ENCODE measurements around the gene MYO7B.

Gene MYO7B

DNA sequence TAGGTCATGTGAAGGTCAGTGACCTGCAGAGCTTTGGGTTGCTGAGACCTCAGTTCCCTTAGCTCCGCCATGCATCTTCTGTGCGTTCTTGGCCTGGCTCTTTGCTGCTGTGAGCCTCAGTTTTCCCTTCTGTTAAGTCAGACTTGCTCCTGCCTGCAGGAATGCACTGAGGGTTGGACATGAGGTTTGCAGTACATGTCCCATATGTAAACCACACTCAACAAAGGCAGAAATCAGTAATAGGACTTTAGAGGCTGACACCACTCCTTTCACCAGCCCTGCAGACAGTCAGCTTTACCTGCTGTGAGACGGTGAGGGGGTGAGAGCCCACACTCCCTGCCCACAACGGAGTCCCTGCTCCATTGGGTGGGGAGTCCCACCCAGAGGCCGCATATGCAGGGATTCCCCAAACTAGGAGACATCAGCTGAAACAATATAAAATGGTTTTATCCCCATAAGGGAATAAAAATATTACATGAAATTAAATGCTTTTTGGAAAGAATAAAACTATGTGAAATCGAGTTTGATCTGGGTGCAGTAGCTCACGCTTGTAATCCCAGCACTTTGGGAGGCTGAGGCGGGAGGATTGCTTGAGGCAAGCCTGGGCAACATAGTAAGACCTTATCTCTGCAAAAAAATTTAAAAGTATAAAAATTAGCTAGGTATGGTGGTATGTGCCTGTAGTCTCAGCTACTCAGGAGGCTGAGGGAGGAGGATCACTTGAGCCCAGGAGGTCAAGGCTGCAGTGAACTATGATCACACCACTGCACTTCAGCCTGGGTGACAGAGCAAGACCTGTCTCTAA lies 55.1 kb downstream of the MYO7B start:
- DNase-seq: no peak

DNA sequence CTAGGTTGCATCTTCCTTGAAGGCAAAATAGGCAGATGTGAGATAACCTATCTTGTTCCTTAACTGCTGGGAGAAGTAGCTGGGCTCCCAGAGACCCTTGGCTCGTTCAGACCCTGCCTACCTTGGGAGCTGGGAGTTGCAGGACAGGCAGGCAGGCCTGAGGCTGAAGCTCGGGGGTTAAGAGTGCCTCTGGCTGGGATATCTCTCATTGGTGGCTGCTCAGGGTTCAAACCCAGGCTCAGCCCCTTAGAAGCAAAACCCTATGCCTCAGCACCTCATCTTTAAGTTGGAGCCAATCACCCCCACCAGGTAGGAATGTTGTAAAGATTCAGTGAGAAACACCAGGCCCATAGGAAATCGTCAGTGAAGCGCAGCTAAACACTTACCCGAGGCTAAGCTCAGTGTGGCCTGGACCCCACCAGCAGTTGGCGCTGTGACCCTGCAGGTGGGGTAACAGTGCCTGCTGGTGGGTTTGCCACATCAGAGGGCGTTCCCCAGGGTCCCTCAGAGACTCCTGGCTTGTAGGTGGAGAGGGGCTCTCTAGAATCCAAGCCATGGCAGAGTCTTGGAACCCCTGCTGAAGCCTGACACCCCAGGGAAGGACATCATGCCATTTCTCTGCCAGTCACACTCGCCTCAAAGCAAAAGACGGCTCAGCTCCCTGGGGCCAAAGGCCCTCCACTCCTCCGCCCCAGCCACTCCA lies 55.9 kb downstream of the MYO7B start:
- peak; percentile 76 for DNase-seq

DNA sequence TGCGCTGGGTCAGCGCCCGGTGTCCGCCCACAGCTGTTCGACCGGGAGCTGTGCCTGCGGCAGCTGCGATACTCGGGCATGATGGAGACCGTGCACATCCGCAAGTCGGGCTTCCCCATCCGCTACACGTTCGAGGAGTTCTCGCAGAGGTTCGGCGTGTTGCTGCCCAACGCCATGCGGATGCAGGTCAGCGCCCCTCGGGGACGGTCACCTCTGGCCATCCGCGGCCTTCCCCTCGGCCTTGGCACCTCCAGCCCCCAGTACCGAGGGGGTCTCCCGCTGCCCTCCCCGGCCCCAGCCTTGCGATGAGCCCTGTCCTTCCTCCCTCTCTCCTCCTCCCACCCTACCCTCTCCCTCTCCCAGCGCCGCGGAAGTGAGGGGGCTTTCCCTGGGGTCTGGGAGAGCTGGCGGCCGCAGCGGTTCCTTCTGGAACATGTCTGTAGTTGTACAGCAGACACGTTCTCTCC lies 57.3 kb downstream of the MYO7B start:
- DNase-seq: no peak

DNA sequence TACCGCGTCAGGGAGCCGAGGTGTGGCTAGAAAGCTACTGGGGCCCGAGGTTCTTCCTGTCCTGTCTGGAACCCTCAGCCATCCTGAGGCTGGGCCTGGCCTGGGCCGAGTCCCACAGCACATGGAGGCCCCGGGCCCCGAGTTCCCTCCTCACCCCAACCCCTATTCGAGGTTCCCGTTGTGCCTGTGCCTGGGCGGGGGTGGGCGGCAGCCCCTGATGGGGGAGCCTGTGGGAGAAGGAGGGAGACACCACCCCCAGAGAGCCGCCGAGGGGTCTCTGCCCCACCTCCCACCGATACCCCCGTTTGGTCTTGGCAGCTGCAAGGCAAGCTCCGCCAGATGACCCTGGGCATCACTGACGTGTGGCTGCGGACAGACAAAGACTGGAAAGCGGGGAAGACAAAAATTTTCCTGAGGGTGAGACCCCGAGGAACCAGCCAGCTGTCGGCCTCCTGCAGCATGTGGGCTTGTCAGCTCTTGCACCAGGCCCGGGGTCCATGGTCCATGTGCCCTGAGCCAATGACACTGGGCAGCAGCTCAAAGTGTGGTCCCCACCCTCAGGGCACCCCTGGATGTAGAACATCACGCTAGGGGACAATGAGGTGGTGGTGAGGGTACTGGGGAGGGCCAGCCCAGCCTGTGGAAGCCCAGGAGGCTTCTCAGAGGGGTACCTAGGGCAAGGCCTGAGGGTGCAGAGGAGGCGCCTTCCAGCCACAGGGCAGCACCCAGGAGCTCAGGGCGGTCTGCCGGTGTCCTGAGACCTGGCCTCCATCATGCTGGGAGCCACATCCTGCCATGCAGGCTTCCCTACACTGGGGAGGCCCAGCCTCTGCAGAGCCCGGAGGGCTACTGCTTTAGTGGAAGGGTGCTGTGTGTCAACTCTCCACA lies 58.0 kb downstream of the MYO7B start:
- DNase-seq: no peak

DNA sequence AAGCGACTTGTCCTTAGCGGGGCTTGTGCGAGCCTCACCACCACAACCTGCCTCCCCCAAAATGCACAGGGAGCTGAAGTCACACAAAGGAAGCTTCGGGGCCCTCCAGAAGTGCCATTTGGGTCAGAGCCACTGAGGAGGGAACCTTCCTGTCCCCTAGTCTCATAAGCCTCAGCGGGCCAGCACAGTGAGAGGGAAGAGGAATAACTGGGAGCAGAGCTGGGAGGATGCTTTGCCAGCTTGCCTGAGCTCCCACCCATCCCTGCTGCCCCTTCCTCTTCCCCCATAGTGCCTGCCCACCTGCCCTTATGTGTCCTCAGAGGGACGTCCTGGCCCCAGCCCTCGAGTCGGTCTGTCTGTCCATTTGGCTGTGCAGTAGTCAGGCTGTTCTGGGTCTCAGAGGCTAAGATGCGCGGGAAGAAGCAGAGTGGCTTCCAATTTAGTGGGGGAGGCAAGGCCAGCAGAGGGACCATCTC lies 58.7 kb downstream of the MYO7B start:
- DNase-seq: no peak

DNA sequence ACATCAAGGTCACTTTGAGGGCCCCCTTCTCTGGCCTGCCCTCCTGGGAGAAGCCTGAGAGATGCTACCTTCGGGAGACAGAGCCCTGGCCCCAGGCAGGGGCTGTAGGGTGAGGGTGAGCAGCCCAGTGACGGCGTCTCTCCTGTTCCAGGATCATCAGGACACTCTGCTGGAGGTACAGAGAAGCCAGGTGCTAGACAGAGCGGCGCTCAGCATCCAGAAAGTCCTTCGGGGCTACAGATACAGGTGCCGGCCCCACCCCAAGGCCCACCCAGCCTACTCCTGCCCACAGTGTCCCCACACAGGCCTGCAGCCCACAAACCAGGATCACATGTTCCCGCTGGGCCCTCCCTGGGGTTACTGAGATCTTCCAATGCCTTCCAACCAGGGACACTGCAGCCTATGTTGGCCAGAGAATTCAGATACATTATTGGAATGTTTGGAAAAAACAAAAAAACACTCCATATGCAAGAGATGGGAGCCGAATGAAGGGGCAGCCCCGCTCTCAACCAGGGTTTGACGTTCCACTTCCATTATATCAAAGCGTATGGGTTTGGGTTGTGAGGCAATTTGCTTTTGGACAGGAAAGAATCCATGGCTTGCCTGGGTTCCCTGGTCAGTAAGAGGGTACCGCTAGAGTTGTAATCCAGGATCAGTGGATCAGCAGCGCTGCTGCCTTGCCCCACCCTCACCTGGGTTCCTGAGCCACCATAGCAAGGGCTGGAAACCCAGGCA lies 61.0 kb downstream of the MYO7B start:
- DNase-seq: no peak

DNA sequence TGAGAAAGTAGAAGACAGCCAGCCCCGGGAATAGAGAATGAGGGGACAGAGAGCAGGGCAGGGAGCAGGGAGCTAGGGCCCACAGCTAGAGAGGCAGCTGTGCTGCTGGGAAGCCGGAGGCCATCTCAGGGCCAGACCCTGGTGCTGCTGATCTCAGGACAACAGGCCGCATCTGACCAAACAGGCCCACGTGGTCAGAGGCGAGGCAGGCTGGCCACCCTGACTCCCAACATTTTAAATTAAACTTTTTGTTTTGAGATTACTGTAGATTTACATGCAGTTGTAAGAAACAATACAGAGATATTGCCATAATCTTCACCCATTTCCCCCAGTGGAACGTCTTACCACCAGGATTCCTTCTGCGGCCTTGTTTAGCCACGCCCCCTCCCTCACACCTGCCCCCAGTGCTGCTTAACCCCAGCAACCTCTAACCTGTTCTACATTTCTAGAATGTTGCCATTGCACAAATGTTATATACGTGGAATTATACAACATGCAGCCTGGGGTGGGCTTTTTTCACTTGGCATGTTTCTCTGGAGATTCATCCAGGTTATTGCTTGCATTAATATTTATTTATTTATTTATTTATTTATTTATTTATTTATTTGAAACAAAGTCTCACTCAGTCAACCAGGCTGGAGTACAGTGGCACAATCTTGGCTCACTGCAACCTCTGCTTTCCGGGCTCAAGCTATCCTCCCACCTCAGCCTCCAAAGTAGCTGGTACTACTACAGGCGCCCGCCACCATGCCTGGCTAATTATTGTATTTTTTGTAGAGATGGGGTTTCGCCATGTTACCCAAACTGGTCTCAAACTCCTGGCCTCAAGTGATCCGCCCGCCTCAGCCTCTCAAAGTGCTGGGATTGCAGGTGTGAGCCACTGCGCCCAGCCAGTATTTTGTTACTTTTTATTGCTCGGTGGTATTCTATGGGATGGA lies 61.8 kb downstream of the MYO7B start:
- no peak for DNase-seq

DNA sequence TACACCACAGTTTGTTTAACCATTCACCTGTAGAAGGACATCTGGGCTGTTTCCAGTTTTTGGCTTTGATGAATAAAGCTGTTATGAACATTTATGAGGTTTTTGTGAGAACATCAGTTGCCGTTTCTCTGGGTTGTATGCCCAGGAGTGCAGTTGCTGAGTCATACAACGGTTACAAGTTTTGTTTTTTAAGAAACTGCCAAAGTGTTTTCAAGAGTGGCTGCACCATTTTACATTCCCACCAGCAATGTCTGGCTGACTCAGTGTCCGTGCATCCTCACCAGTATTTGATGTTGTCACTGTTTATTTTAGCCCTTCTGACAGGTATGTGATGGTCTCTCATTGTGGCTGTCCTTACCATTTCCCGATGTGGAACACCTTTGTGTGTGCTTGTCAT lies 62.5 kb downstream of the MYO7B start:
- no peak for DNase-seq

DNA sequence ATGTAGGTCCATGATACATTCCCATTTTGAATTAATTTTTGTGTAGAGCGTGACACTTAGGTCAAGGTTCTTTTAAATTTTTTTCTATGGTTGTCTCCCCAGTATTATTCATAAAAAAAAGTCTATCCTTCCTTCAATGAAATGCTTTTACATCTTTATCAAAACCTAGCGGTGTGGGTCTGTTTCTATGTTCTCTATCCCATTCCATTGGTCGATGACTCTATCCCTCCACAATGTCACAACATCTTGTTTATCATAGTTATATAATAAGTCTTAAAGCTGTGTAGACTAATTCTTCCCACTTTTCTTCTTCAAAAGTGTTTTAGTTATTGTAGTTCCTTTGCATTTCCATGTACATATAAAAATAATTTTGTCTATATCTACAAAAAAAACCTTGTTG lies 63.2 kb downstream of the MYO7B start:
- DNase-seq: no peak

DNA sequence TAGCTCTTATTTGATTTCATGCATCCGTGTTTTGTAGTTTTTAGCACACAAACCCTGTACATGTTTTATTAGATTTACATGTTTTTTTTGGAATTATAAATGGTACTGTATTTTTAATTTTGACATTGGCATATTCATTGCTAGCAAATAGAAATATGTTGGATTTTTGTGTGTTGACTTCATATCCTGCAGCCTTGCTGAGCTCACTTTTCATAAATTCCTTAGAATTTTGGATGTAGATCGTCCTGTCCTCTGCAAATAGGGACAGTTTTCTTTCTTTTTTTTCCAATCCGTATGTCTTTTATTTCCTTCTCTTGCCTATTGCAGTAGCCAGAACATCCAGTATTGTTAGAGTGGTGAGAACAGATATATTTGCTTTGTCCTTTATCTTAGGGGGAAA lies 63.7 kb downstream of the MYO7B start:
- DNase-seq: no peak

DNA sequence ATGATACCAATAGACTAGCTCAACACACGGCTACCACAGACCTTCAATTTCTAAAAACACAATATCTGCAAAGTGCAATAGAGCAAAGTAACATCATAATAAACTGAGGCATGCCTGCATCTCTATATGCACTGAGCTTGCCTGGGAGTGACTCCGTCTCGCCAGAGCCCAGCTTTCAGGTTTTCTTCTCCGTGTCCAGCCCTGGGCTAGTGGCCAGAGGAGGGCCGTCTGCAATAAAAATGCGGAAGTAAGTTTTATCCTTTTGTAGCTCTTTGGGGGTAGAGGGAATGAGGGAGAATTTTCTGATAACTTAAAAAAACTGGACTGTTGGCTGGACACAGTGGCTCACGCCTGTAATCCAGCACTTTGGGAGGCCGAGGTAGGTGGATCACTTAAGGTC lies 69.5 kb downstream of the MYO7B start:
- DNase-seq: no peak

DNA sequence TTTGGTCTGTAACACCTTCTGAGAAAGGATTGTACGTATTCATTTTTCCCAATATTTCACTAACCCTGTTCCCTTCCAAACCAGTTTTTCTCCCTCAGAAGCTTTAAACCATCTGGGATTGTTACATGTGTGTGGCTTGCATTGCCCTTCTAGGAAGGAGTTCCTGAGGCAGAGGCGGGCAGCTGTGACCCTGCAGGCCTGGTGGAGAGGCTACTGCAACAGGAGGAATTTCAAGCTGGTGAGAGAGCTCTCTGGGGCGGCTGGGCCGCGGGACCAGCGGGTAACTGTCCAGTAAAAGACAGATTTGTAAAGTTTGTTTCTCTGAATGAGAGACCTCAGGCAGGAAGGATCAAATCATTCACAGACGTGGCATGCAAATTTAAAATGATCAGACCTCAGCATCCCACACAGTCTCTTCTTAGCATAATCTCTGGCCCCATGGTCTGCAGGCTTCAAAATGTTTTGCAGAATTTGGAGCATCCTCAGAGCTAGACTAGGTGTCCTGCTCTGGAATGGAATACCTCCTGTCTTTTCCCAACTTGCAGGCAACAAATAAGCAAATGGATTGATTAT lies 70.3 kb downstream of the MYO7B start:
- no peak for DNase-seq

DNA sequence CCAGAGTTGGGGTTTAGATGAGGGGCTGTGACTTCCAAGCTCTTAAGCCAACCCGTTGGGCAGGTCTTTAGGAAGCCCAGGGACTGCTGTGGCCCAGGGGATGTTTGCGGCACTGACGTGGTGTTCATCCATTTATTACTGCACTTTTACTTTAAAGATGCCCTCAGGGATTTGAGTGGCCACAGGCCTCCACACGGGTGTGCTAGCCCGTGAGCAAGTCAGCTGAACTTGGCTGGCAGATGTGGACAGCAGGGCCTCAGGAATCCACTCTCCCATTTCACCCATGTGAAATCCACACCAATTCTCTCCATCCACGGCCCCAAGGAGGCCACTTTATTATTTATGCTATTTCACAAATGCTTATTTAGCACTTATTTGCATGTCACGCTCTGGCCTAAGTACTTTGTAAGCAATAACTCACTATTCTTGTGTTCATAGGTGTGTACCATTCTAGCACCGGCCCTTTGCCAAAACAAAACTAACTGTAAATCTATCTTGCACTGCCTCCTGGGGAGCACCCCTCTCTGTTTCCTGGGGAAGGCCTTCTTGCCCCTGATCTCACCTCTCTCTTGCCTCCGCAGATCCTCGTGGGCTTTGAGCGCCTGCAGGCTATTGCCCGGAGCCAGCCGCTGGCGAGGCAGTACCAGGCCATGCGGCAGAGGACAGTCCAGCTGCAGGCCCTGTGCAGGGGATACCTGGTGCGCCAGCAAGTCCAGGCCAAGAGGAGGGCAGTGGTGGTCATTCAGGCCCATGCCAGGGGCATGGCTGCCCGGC lies 71.3 kb downstream of the MYO7B start:
- DNase-seq: no peak

DNA sequence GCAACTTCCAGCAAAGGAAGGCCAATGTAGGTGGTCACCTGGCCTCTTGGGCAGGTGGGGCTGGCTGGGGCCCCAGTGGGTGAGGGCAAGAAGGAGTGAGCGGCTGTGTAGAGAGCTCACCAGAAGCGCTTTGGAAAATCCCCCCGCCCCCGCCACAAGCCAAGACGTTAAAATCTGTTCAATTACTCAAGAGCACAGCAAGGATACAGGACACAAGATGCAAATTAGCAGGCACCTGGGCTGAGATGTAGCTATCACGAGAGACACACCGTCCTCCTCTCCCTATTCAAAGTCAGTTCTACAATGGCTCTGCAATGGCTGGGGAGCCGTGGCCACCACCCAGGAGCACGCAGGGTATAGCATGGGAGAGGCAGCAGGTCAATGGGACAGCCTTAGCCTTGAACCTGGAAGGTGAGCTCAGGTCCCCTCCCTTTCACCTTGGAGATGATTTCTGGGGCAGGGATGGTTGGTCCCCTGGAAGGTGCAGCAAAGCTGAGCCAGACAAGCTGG lies 72.0 kb downstream of the MYO7B start:
- DNase-seq: no peak

DNA sequence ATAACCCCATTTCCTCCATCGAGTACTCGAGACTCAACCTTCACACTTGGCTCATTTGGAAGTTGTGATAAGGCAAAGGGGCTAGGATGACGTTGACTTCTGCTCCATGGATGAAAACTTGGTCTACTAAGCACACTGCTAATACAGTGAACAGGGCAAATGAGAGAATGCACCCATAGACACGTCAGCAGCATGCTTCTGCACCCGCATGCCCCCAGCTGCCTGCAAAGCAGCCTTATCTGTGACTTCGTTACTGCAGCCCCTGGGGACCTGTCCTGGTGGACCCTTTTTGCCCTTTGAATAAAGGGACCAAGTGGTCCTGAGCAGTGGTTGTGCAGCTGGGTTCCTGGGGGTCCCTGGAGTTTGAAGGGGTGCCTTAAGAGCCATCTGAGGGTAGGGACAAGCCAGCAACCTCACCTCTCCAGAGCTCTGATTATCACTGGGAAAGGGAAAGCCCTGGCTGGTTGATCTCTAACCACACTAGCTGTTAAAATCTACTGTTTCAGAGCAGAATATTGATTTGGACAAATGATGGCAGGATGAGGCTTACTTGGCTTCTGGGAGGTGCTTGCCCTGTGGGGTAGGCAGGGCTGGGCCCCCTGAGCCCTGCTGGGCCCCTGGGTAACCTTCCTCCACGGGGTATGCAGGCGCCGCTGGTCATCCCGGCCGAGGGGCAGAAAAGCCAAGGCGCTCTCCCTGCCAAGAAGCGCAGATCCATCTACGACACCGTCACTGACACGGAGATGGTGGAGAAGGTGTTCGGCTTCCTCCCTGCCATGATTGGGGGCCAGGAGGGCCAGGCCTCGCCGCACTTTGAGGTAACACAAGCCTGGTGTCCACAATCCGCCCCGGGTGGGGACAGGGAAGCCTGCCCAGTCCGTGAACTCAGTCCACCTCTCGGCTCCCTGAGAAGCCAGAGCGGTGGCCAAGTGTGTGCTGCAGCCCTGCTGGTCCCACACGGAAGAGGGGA lies 72.9 kb downstream of the MYO7B start:
- DNase-seq: no peak

DNA sequence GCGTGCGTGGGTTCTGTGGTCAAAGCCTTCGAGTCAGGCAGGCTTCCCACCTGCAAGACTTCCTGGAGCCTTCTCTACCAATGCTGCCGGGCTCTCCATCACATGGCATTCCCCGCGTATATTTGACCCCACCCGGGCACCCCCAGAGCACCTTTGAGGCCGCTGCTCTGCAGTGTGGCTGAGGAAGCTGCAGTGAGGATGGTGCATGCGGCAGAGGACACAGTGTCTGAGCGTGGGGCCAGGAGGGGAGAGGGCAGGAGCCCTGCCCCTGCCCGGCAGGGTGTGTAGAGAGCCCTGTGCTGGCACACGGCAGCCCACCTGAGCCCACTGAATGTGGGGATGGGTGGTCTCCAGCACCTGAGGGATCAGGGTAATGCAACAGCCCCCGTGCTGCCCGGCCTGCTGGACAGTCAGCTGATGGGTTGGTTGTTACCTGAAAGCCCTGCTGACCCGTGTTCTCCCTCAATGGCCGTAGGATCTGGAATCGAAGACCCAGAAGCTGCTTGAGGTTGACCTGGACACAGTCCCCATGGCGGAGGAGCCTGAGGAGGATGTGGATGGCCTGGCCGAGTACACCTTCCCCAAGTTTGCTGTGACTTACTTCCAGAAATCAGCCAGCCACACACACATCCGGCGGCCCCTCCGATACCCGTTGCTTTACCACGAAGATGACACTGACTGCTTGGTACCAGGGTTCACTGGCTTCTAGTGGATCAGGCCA lies 73.7 kb downstream of the MYO7B start:
- no peak for DNase-seq

DNA sequence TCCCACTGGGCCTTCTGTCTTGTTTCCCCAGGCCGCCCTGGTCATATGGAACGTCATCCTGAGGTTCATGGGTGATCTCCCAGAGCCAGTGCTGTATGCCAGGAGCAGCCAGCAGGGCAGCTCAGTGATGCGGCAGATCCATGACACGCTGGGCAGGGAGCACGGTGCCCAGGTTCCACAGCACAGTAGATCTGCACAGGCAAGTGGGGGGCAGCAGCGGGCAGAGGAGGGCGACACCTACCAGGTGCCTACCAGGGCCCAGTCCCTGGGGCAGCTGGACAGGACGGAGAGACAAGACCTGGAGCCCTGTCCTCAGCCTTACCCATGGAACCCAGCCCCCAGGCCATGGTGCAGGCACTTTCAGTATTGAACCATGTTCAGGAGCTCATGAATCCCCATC lies 74.3 kb downstream of the MYO7B start:
- DNase-seq: no peak

DNA sequence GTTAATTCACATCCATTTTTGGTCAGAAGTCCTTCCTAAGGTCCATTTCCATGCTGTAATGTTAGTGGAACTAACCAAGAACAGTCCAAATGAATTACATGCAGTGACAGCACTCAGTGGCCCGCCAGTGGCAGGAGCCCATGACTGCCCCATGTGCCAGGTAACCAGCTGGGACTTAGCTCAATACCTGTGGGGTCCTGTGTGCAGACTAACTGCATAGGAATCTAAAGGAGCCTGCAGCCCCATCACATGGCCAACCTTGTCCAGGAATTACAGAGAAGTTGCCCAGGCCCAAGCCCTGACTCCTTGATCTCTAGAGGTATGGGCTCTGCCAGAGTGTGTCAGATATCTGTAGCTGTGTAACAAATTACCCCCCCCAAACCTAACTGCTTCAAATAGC lies 75.1 kb downstream of the MYO7B start:
- DNase-seq: no peak
